GM18511 (cell line): ENCODE results near the gene CYP20A1.
"Not testable (repeated sequence)": the region's sequence is repeated elsewhere in the genome, so short reads cannot be mapped to it uniquely, and the experiment has no call there.

ENCODE experiments used
- ATAC-seq: cut with Tn5 transposase; IDR thresholded peaks from one replicate; pipeline ENCODE4 v1.9.1; 2021; ENCODE audit warnings: mild to moderate bottlenecking, moderate library complexity; ENCODE audit not compliant: unreplicated experiment

The CYP20A1 gene

GRCh38 chr2:203280428-203281064 lies 41.7 kb downstream of the CYP20A1 start:
- no peak for ATAC-seq

- ATAC-seq, result no peak
Measured at GRCh38 chr2:203282101-203282500, 43.3 kb downstream of the CYP20A1 start.

GRCh38 chr2:203286532-203286931 lies 47.7 kb downstream of the CYP20A1 start:
- ATAC-seq, result no peak

GRCh38 chr2:203301667-203302066 lies 62.8 kb downstream of the CYP20A1 start:
- no peak for ATAC-seq

- ATAC-seq, result not testable (repeated sequence)
Measured at GRCh38 chr2:203302586-203302985, 63.8 kb downstream of the CYP20A1 start.

GRCh38 chr2:203310688-203311436 lies 72.0 kb downstream of the CYP20A1 start:
- no peak for ATAC-seq

GRCh38 chr2:203326356-203326755 lies 87.5 kb downstream of the CYP20A1 start:
- no peak for ATAC-seq

- no peak for ATAC-seq
Measured at GRCh38 chr2:203327582-203327900, 88.7 kb downstream of the CYP20A1 start.

GRCh38 chr2:203327901-203328759 lies 89.3 kb downstream of the CYP20A1 start, which contains the start of gene ABI2:
ABI2 (plus strand) TSS chr2:203328394; CDS start chr2:203328515, 121 bp downstream.
- peak; percentile 65 for ATAC-seq

- ATAC-seq, result peak; percentile 69
Measured at GRCh38 chr2:203328760-203329540, 90.1 kb downstream of the CYP20A1 start.

GRCh38 chr2:203330434-203330833 lies 91.6 kb downstream of the CYP20A1 start:
- ATAC-seq, result no peak

GRCh38 chr2:203338322-203338721 lies 99.5 kb downstream of the CYP20A1 start:
- ATAC-seq, result no peak

- ATAC-seq, result no peak
Measured at GRCh38 chr2:203340791-203341487, 102.1 kb downstream of the CYP20A1 start.

GRCh38 chr2:203341741-203342310 lies 103.0 kb downstream of the CYP20A1 start:
- no peak for ATAC-seq

GRCh38 chr2:203342374-203342773 lies 103.6 kb downstream of the CYP20A1 start:
- not testable (repeated sequence) for ATAC-seq

- no peak for ATAC-seq
Measured at GRCh38 chr2:203344667-203345066, 105.8 kb downstream of the CYP20A1 start.

- no peak for ATAC-seq
Measured at GRCh38 chr2:203346612-203347011, 107.8 kb downstream of the CYP20A1 start.

GRCh38 chr2:203347375-203347774 lies 108.6 kb downstream of the CYP20A1 start:
- ATAC-seq, result no peak

- no peak for ATAC-seq
Measured at GRCh38 chr2:203352604-203353255, 113.9 kb downstream of the CYP20A1 start.
